Measurements from ENCODE around the gene EXOG. TPM values are rescaled to one million over a fixed set of nuclear protein-coding genes. Genes with fewer than 3 reads are reported as not detected.
A peak's percentile ranks its signal among the peaks of the same experiment; 100 is the strongest.

EXOG gene
- total and polyA plus RNA-seq, 2 donors from 2014 or later: 5.5 to 16.4 TPM

DNA sequence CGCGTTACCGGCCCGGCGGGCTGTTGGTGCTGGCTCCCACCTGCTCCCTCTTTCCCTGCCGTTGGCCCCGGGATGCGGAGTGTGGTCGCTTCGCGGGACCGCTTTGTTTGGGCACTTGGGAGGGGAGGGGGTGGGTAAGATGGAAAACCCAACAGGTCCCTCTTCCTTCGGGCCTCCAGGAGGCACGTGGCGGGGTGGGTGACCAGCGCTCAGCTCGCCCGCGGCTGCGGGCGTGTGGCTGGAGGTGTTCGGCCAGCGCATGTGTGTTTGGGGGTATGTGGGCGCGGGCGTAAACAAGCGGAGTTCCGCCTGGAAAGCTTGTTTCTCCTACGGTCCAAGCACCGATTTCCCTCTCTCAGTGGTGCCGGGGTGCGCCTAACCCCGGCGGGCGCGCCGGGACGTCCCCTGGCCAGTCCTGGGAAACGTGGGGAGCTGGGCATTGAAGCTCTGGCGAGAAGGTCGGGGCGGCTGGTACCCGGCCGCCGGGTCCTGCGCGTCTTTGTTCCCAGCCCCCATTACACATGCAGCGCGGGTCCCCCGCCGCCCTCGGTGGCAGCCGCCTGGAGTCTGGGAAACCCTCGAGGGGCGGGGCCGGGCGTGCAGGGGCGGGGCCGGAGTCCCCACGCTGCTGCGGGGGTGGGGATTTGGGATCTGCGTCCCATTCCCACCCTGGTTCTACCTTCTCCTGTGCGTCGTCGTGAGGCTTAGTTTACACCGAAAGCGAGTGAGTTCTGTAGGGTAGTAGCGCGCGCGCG, 41.1 kb upstream of the EXOG start:
- Histone ChIP-seq H3K4me1 (ENCODE audit: control insufficient read depth in 2 of 3, insufficient read depth in 2 of 3, low read depth in 1 of 3, low read length in 3 of 3) (peaks cover 3 to 44% (median 35%) of the 10 kb centered on the region in 3 donors), H3K36me3 (ENCODE audit: control insufficient read depth in 2 of 3, insufficient read depth in 3 of 3, low read length in 3 of 3) (no peaks in the 10 kb centered on the region), H3K9ac (ENCODE audit: low read length in 3 of 3) (peak overlapping the region; percentile 58 to 68 (median 64)), H3K9me3 (ENCODE audit: control insufficient read depth in 2 of 3, insufficient read depth in 1 of 3, low read length in 3 of 3) (no peaks in the 10 kb centered on the region), H3K27ac (ENCODE audit: low read depth in 2 of 2, low read length in 2 of 2) (peak overlapping the region; percentile 75 to 85), H3K4me3 (ENCODE audit: low read length in 3 of 3) (peak overlapping the region; percentile 73 to 91 (median 84)), H3K27me3 (ENCODE audit: control insufficient read depth, insufficient read depth, low read length) (no peaks in the 10 kb centered on the region)
- intact Hi-C loops (cut with DNase I): no loop called here
- FAIRE-seq (no peak), DNase-seq (peak; percentile 90 to 95 (median 93))
- TF ChIP-seq, protein P1, sequence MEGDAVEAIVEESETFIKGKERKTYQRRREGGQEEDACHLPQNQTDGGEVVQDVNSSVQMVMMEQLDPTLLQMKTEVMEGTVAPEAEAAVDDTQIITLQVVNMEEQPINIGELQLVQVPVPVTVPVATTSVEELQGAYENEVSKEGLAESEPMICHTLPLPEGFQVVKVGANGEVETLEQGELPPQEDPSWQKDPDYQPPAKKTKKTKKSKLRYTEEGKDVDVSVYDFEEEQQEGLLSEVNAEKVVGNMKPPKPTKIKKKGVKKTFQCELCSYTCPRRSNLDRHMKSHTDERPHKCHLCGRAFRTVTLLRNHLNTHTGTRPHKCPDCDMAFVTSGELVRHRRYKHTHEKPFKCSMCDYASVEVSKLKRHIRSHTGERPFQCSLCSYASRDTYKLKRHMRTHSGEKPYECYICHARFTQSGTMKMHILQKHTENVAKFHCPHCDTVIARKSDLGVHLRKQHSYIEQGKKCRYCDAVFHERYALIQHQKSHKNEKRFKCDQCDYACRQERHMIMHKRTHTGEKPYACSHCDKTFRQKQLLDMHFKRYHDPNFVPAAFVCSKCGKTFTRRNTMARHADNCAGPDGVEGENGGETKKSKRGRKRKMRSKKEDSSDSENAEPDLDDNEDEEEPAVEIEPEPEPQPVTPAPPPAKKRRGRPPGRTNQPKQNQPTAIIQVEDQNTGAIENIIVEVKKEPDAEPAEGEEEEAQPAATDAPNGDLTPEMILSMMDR (IDR thresholded peaks at IDR 0.05; ENCODE audit: borderline replicate concordance, extremely low read depth, insufficient read depth): no peak

DNA sequence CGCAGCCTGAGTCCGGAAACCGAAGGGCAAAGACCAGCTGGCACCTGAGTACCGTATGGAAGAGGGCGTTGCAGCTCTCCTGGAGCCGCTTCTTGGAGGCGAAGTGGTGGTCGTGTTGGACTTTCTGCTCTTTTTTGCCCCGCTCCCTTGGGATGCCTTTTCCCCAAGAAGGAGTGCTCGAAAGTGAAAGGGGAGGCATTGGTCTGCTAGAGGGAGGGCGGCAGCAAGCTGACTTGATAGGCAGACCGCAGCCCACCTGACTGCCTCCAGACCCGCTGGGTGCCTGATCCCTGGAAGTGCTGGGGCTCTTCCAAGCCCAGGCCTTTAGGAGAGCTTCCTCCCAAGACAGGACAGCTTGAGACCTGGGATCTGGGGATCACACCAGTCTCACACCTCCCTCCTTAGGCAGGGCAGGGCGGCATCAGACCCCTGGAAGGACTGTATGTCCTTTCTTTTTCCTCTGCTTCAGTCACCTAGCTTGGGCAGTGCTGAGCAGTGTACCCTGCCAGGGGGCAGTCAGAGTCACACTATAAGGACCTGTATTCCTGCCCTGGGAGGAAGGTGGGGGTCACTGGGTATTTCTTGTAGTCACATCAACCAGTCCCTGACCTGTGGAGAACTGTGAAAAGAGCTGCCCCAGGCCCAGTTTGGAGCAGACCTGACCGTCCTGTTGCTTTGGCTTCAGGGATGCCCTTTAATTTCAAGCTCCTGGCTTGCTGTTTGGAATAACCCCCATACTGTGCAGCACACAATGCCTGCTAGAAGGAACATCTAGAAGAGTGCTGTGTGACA, 40.3 kb upstream of the EXOG start:
- Histone ChIP-seq H3K27ac (ENCODE audit: low read depth in 2 of 2, low read length in 2 of 2) (peak overlapping the region; percentile 75 to 85), H3K4me1 (ENCODE audit: control insufficient read depth in 2 of 3, insufficient read depth in 2 of 3, low read depth in 1 of 3, low read length in 3 of 3) (peaks cover 3 to 52% (median 41%) of the 10 kb centered on the region in 3 donors), H3K27me3 (ENCODE audit: control insufficient read depth, insufficient read depth, low read length) (no peaks in the 10 kb centered on the region), H3K4me3 (ENCODE audit: low read length in 3 of 3) (peak overlapping the region; percentile 73 to 91 (median 84)), H3K9ac (ENCODE audit: low read length in 3 of 3) (peak overlapping the region; percentile 46 to 64 (median 59)), H3K36me3 (ENCODE audit: control insufficient read depth in 2 of 3, insufficient read depth in 3 of 3, low read length in 3 of 3) (no peaks in the 10 kb centered on the region), H3K9me3 (ENCODE audit: control insufficient read depth in 2 of 3, insufficient read depth in 1 of 3, low read length in 3 of 3) (no peaks in the 10 kb centered on the region)
- FAIRE-seq: no peak
- DNase-seq: peak in 1 of 5 donors; percentile 70
- TF ChIP-seq, protein P1 (IDR thresholded peaks at IDR 0.05; ENCODE audit: borderline replicate concordance, extremely low read depth, insufficient read depth): no peak
- intact Hi-C loops (cut with DNase I): no loop called here

GRCh38 chr3:38457111-38458003, 38.8 kb upstream of the EXOG start:
- no peak for DNase-seq
- Histone ChIP-seq H3K9me3 (ENCODE audit: control insufficient read depth in 2 of 3, insufficient read depth in 1 of 3, low read length in 3 of 3) (no peaks in the 10 kb centered on the region), H3K36me3 (ENCODE audit: control insufficient read depth in 2 of 3, insufficient read depth in 3 of 3, low read length in 3 of 3) (no peaks in the 10 kb centered on the region), H3K4me1 (ENCODE audit: control insufficient read depth in 2 of 3, insufficient read depth in 2 of 3, low read depth in 1 of 3, low read length in 3 of 3) (peaks cover 3 to 52% (median 44%) of the 10 kb centered on the region in 3 donors), H3K27me3 (ENCODE audit: control insufficient read depth, insufficient read depth, low read length) (no peaks in the 10 kb centered on the region), H3K27ac (ENCODE audit: low read depth in 2 of 2, low read length in 2 of 2) (no peak overlapping the region), H3K9ac (ENCODE audit: low read length in 3 of 3) (no peak overlapping the region), H3K4me3 (ENCODE audit: low read length in 3 of 3) (no peak overlapping the region)
- no peak for FAIRE-seq
- intact Hi-C loops (cut with DNase I): no loop called here
- TF ChIP-seq, protein P1 (IDR thresholded peaks at IDR 0.05; ENCODE audit: borderline replicate concordance, extremely low read depth, insufficient read depth): no peak

Data from kidney (tissue), 14 donors.